HG02763 (cell line): ENCODE measurements around the gene LETMD1.
"Not testable (repeated sequence)": the region's sequence is repeated elsewhere in the genome, so short reads cannot be mapped to it uniquely, and the experiment has no call there.

Experiments used
- ATAC-seq: cut with Tn5 transposase; IDR thresholded peaks from one replicate; pipeline ENCODE4 v1.9.1; 2021; ENCODE audit warnings: mild to moderate bottlenecking, moderate library complexity; ENCODE audit not compliant: unreplicated experiment

Gene LETMD1

GRCh38 chr12:51047655-51048540, at the start of gene LETMD1:
LETMD1 (plus strand) TSS chr12:51048327; CDS start chr12:51048357, 30 bp downstream.
- peak; percentile 96 for ATAC-seq

- no peak for ATAC-seq
Observed at GRCh38 chr12:50999093-50999492, 49.0 kb upstream of the LETMD1 start.

- ATAC-seq: no peak
Observed at GRCh38 chr12:51000245-51000644, 47.9 kb upstream of the LETMD1 start.

GRCh38 chr12:51001799-51002198, 46.3 kb upstream of the LETMD1 start:
- ATAC-seq: no peak

- ATAC-seq: no peak
Observed at GRCh38 chr12:51004504-51004903, 43.6 kb upstream of the LETMD1 start.

- ATAC-seq: no peak
Observed at GRCh38 chr12:51005030-51005429, 43.1 kb upstream of the LETMD1 start.

- ATAC-seq: no peak
Observed at GRCh38 chr12:51005671-51006070, 42.5 kb upstream of the LETMD1 start.

GRCh38 chr12:51008329-51009055, 39.6 kb upstream of the LETMD1 start:
- no peak for ATAC-seq

- no peak for ATAC-seq
Observed at GRCh38 chr12:51009056-51009440, 39.1 kb upstream of the LETMD1 start.

- no peak for ATAC-seq
Observed at GRCh38 chr12:51011955-51012354, 36.2 kb upstream of the LETMD1 start.

- no peak for ATAC-seq
Observed at GRCh38 chr12:51012570-51013236, 35.4 kb upstream of the LETMD1 start.

- ATAC-seq: no peak
Observed at GRCh38 chr12:51013441-51013840, 34.7 kb upstream of the LETMD1 start.

GRCh38 chr12:51014467-51014866, 33.7 kb upstream of the LETMD1 start:
- not testable (repeated sequence) for ATAC-seq

GRCh38 chr12:51017452-51017851, 30.7 kb upstream of the LETMD1 start:
- no peak for ATAC-seq

GRCh38 chr12:51018956-51019355, 29.2 kb upstream of the LETMD1 start:
- no peak for ATAC-seq

- ATAC-seq: no peak
Observed at GRCh38 chr12:51019927-51020326, 28.2 kb upstream of the LETMD1 start.

- ATAC-seq: no peak
Observed at GRCh38 chr12:51020448-51021182, 27.5 kb upstream of the LETMD1 start.

- no peak for ATAC-seq
Observed at GRCh38 chr12:51021694-51022093, 26.4 kb upstream of the LETMD1 start.

- no peak for ATAC-seq
Observed at GRCh38 chr12:51023625-51024382, 24.3 kb upstream of the LETMD1 start.

GRCh38 chr12:51025338-51025835, 22.7 kb upstream of the LETMD1 start:
- no peak for ATAC-seq
